Ectodermal cell (in vitro differentiated cells): ENCODE measurements around the gene CEP128.

Experiments used
- H3K27ac ChIP-seq: 2 replicates; pipeline ENCODE4 v1.7.0; 2013; ENCODE audit warnings: mild to moderate bottlenecking, low read depth, low read length; ENCODE audit not compliant: insufficient read depth, poor library complexity, severe bottlenecking
- H3K27me3 ChIP-seq: 2 replicates; pipeline ENCODE4 v1.7.0; 2013; ENCODE audit warnings: mild to moderate bottlenecking, low read length; ENCODE audit not compliant: insufficient read depth, control insufficient read depth, poor library complexity, severe bottlenecking
- H3K36me3 ChIP-seq: one replicate; pipeline ENCODE4 v1.7.0; 2013; ENCODE audit warnings: low read length; ENCODE audit not compliant: control insufficient read depth, insufficient read depth
- H3K4me1 ChIP-seq: one replicate; pipeline ENCODE4 v1.7.0; 2013; ENCODE audit warnings: low read length; ENCODE audit not compliant: control insufficient read depth, insufficient read depth
- H3K4me3 ChIP-seq: 2 replicates; pipeline ENCODE4 v1.7.0; 2013; ENCODE audit warnings: low read depth, low read length, control low read depth; ENCODE audit not compliant: insufficient read depth
- H3K9me3 ChIP-seq: 2 replicates; pipeline ENCODE4 v1.7.0; 2013; ENCODE audit warnings: mild to moderate bottlenecking, low read length, moderate library complexity; ENCODE audit not compliant: control insufficient read depth
- WGBS, 2 experiments: methylation state at CpG; one replicate each; pipeline ENCODE4 v1.1.7; 2013; ENCODE audit warnings: missing lambda C conversion rate in 2 of 2; 5-methylcytosine and 5-hydroxymethylcytosine counted together

Gene CEP128

DNA sequence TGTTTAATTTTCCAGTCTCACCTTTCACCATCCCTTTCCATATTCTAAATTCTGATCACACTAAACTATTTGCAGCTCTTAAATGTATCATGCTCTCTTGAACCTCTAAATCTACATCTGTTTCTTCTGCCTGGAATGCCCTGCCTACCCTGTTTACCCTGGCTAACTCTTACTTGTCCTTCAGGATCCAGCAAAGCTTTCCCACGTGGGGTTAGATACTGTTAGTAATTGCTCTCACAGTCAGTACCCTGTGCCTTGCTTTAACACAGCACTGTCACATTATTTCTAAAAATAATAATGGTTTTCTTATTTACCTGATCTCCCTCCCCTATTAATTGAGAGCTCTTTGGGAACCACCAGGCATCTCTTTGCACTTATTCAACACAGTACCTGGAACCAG lies 333.0 kb downstream of the CEP128 start:
- no peak overlapping the region for H3K27ac ChIP-seq
- H3K4me3 ChIP-seq: no peak overlapping the region
- H3K4me1 ChIP-seq: no peaks in the 10 kb centered on the region
- WGBS, 2 experiments: 88 to 100% methylated on average over 1 of the region's 1 CpG
- no peaks in the 10 kb centered on the region for H3K36me3 ChIP-seq
- H3K9me3 ChIP-seq: no peaks in the 10 kb centered on the region
- no peaks in the 10 kb centered on the region for H3K27me3 ChIP-seq

DNA sequence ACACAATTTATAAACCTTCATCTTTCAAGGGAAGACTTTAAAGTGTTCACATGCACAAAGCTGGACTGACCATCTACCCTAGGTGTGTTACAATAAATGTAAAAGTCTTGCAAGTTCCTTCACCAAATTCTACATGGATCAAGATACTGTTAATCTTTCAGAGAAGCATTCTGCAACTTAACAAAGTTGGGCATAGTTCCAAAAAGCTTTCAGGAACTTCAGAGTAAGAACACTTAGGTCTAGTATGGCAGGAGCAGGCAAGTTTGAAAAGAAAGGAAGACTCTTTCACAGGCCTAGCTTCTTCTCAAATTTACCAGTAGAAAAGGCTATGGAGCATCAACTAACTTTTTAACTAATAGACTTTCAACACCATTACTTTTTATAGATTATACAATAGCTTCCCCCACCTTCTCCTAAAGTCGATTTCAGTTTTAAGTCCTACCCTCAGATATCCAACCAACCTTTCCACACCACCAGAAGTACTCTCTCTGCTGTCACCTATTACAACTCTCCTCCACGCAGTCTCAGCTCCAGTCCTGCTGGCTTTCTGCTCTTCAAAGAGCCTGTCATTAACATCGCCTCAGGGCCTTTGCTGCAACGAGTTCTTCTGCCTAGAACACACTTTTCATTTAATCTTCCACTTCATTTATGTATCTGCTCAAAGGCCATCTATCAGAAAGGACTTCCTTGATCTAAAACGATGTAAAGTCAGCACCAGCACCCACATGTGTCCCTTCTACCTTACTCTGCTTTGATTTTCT lies 333.9 kb downstream of the CEP128 start:
- Histone ChIP-seq H3K9me3 (no peaks in the 10 kb centered on the region), H3K27me3 (no peaks in the 10 kb centered on the region), H3K4me3 (no peak overlapping the region), H3K27ac (no peak overlapping the region), H3K4me1 (no peaks in the 10 kb centered on the region), H3K36me3 (no peaks in the 10 kb centered on the region)
- 83 to 84% methylated on average over 5 of the region's 5 CpGs for WGBS, 2 experiments

DNA sequence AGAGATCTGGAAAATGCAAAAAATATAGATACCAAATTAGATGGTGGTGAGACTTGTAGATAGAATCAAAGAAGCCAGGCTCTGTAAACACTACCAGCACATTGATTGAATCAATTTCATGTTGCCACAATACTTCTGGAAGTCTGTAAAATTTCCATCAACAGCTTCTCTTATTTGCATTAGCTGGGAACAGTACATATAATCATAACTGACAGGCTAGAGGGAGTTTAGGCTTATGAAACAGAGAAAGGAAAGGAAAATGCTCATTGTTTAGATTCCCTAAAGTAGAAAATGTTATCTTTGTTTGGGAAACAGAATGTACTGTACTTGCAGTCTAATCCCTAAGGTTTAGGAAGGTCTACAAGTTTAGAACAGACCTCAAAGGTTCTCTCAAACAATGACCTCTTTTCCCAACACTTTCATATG lies 335.2 kb downstream of the CEP128 start:
- no peak overlapping the region for H3K27ac ChIP-seq
- no peaks in the 10 kb centered on the region for H3K9me3 ChIP-seq

DNA sequence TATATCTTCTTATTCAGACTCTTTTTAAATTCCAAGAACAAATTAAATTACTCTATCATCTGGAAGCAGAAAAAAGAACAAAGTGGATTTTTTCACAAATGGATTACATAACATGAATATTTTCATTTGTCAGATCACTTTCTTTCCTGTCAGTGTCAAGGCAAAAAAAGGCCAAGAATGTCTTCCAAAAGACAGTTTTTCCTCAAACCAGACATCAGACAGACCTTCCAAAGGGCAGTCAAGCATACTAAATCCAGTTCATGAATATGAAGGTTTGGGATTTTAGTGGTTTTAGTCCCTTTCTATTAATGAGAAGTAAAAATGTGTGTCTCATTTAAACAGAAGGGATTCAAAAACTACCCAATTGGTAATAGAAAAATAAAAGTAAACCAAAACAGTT lies 336.0 kb downstream of the CEP128 start:
- H3K27ac ChIP-seq: no peak overlapping the region
- H3K4me1 ChIP-seq: no peaks in the 10 kb centered on the region
- no peak overlapping the region for H3K4me3 ChIP-seq
- H3K27me3 ChIP-seq: no peaks in the 10 kb centered on the region
- H3K9me3 ChIP-seq: no peaks in the 10 kb centered on the region
- H3K36me3 ChIP-seq: no peaks in the 10 kb centered on the region

More for the DNA sequence above, 335.2 kb downstream of the CEP128 start:
- H3K36me3 ChIP-seq: no peaks in the 10 kb centered on the region
- no peaks in the 10 kb centered on the region for H3K4me1 ChIP-seq
- H3K27me3 ChIP-seq: no peaks in the 10 kb centered on the region
- no peak overlapping the region for H3K4me3 ChIP-seq

DNA sequence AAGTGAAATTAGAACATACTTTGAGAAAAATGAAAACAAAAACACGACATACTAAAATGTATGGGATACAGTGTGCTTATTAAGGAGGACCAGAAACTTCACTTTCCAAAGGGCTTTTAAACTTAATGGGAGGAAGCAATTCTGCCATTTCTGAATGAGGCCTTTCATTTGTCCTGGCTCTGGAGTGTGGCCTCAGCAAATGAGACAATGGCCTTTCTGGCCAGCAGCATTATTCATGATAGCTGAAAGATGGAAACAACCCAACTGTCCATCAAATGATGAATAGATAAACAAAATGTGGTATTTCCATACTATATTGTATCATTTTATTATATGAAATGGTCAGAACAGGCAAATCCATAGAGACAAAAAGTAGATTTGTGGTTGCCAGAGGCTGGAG lies 338.6 kb downstream of the CEP128 start:
- WGBS, 2 experiments: 82 to 95% methylated on average over 1 of the region's 1 CpG
- no peaks in the 10 kb centered on the region for H3K4me1 ChIP-seq

DNA sequence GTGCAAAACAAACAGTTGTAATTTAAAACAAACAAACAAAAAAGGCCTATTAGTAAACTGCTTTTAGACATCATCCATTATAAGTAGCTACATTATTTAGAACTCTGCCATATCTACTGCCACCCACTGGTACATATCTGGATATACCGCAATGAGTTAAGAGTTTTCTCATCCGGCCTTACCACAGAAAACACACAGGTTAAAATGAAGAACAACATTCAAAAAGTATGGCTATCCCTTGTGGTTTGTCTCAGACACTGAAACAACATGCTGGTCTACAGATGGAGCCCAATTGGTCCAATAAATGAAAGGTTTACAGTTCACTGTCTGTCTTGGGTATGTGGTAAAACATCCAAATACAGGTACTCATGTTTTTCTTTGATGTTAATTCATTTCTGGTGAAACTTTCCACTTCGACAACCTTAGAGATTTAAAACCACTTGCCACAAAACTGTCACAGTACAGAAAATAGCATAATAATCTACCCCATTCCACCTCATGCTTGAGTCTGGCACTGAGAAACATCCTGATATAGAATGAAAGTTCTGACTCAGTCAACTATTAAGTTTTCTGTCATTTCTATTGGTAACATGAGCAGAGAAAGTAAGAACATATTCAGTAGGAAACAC lies 354.3 kb downstream of the CEP128 start:
- Histone ChIP-seq H3K9me3 (no peaks in the 10 kb centered on the region), H3K36me3 (no peaks in the 10 kb centered on the region), H3K27ac (no peak overlapping the region), H3K4me1 (no peaks in the 10 kb centered on the region), H3K4me3 (no peak overlapping the region), H3K27me3 (no peaks in the 10 kb centered on the region)
- 78 to 84% methylated on average over 2 to 3 of the region's 3 CpGs for WGBS, 2 experiments

More for the DNA sequence above, 338.6 kb downstream of the CEP128 start:
- Histone ChIP-seq H3K27me3 (no peaks in the 10 kb centered on the region), H3K36me3 (no peaks in the 10 kb centered on the region), H3K4me3 (no peak overlapping the region), H3K9me3 (no peaks in the 10 kb centered on the region), H3K27ac (no peak overlapping the region)

DNA sequence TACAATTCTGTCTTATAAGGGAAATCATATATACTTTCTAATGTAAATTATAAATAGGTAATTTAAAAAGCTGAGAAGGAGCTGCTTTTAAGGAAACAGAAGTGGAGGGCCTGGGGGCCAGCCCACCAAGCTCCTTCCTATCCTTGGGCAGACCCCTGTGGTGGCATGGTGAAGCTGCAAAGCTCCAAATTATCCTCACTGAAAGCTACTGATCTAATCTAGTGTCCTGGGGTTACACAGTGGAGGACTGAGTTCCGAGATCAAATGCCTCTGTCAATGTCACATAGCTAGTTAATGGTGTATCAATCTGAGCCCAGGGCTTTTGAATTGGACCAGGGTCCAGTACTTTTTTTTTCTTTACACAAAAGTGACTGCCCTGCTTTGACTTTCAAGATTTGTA lies 355.4 kb downstream of the CEP128 start:
- no peak overlapping the region for H3K4me3 ChIP-seq
- no peaks in the 10 kb centered on the region for H3K4me1 ChIP-seq
- H3K27me3 ChIP-seq: no peaks in the 10 kb centered on the region
- no peak overlapping the region for H3K27ac ChIP-seq
- H3K9me3 ChIP-seq: no peaks in the 10 kb centered on the region
- 45 to 75% methylated on average over 1 of the region's 1 CpG for WGBS, 2 experiments
- H3K36me3 ChIP-seq: no peaks in the 10 kb centered on the region

DNA sequence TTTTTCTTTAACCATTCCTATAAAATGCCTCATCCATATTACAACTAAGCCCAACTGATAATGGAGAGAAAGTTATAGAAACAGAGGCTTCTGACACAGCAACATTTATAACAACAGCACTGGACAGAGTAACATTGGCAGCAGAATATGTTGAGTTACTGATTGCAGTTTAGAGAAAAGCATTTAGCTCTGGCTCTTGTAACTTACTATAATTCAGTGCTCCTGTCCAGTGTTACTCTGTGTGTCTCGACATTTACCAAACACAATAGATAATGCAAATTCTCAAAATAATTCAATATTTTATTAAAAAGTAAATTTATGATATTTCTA lies 356.1 kb downstream of the CEP128 start:
- Histone ChIP-seq H3K27ac (no peak overlapping the region), H3K4me3 (no peak overlapping the region), H3K4me1 (no peaks in the 10 kb centered on the region), H3K27me3 (no peaks in the 10 kb centered on the region), H3K9me3 (no peaks in the 10 kb centered on the region), H3K36me3 (no peaks in the 10 kb centered on the region)
- WGBS, 2 experiments: no CpG with 5 or more reads among the region's 1 CpG

DNA sequence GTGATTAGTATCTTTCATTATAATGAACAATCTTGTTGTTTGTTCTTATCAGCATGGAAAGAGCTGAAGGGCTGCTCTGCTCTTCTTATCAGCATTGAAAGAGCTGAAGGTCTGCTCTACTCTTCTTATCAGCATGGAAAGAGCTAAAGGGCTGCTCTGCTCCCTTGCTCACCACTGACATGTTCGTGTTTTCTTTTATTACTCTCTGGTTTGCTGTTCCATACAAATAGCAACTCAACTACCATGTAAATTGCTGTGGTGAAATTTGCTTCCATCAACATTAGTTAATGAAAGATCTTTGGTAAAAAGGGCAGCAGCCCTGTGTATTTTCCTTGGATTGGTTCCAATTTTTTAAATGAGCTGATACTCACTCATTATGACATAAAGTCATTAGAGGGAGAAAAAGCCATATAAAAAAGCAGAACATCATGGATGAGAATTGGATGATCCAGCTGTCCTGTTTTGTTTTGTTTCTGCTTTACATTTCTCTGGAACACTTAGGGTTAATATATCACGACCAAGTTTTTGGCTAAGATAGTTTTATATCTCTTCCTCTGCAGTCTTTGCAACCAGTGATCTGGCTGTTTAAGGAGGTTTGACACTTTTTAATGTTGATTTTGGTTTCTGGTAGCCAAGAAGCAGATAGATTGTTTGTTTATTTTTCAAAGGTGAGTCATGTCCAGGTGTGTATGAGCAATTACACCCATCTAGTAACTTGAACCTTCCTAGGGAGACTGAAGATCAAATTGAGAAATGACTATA lies 356.6 kb downstream of the CEP128 start:
- Histone ChIP-seq H3K27me3 (no peaks in the 10 kb centered on the region), H3K27ac (no peak overlapping the region), H3K4me1 (no peaks in the 10 kb centered on the region), H3K9me3 (no peaks in the 10 kb centered on the region), H3K36me3 (no peaks in the 10 kb centered on the region), H3K4me3 (no peak overlapping the region)
- WGBS, 2 experiments: 90% methylated on average over 2 of the region's 2 CpGs

DNA sequence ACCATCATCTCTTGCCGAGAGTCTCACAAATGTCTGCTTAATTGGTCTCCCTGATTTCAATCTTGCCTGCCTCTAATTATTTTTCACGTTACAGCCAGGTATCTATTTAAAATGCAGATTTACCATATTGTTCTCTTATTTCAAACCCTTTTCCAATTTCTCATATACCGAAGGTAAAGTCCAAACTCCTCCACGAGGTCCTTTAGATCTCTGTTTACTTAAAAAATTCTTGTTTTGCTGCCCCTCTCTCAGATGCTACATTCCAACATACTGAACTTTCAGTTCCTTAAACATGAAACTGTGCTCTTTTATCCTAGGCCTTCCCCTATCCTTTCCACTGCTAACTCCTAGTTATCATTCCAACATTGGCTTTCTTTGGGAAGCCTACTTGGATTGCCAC lies 363.9 kb downstream of the CEP128 start:
- no peaks in the 10 kb centered on the region for H3K36me3 ChIP-seq
- no peaks in the 10 kb centered on the region for H3K9me3 ChIP-seq
- H3K4me3 ChIP-seq: no peak overlapping the region
- H3K4me1 ChIP-seq: peaks cover 2% of the 10 kb centered on the region
- H3K27me3 ChIP-seq: no peaks in the 10 kb centered on the region
- 94 to 95% methylated on average over 4 of the region's 4 CpGs for WGBS, 2 experiments
- no peak overlapping the region for H3K27ac ChIP-seq
